AG20443 (cell line): ENCODE results near the gene PIAS4.
"Not testable (repeated sequence)": the region's sequence is repeated elsewhere in the genome, so short reads cannot be mapped to it uniquely, and the experiment has no call there.

Experiments
- DNase-seq: peaks from one replicate; pipeline ENCODE4 v3.0.0; 2012; ENCODE audit warnings: low spot score, mixed read lengths

Gene PIAS4

GRCh38 chr19:3998667-3999412, 8.7 kb upstream of the PIAS4 start:
- not testable (repeated sequence) for DNase-seq

- not testable (repeated sequence) for DNase-seq
These were observed 6.7 kb upstream of the PIAS4 start for GRCh38 chr19:4000798-4001197.

GRCh38 chr19:4005436-4005835, 2.1 kb upstream of the PIAS4 start:
- DNase-seq = not testable (repeated sequence)

- DNase-seq = peak; percentile 39
These were observed 452 bp downstream of the PIAS4 start for GRCh38 chr19:4007836-4008539.

- DNase-seq = peak; percentile 17
These were observed 2.7 kb downstream of the PIAS4 start for GRCh38 chr19:4009990-4010807.

GRCh38 chr19:4010808-4011110, 3.2 kb downstream of the PIAS4 start:
- DNase-seq = peak; percentile 1

- not testable (repeated sequence) for DNase-seq
These were observed 3.9 kb downstream of the PIAS4 start for GRCh38 chr19:4011430-4011829.

- no peak for DNase-seq
These were observed 4.8 kb downstream of the PIAS4 start for GRCh38 chr19:4012092-4012974.

GRCh38 chr19:4012975-4013634, 5.6 kb downstream of the PIAS4 start:
- no peak for DNase-seq

- DNase-seq = peak; percentile 4
These were observed 6.5 kb downstream of the PIAS4 start for GRCh38 chr19:4013886-4014540.

GRCh38 chr19:4014541-4015491, 7.3 kb downstream of the PIAS4 start:
- peak; percentile 15 for DNase-seq

- DNase-seq = peak; percentile 5
These were observed 8.3 kb downstream of the PIAS4 start for GRCh38 chr19:4015705-4016402.

- DNase-seq = peak; percentile 1
These were observed 8.9 kb downstream of the PIAS4 start for GRCh38 chr19:4016486-4016885.

GRCh38 chr19:4016903-4017638, 9.5 kb downstream of the PIAS4 start:
- peak; percentile 7 for DNase-seq

GRCh38 chr19:4018140-4018613, 10.6 kb downstream of the PIAS4 start:
- DNase-seq = peak; percentile 3

GRCh38 chr19:4018775-4019504, 11.4 kb downstream of the PIAS4 start:
- peak; percentile 4 for DNase-seq

- DNase-seq = no peak
These were observed 12.0 kb downstream of the PIAS4 start for GRCh38 chr19:4019578-4019977.
